Aorta (tissue), 4 donors: ENCODE measurements around the gene BMAL1. TPM values are rescaled to one million over a fixed set of nuclear protein-coding genes. Genes with fewer than 3 reads are reported as not detected.

Source experiments
- polyA plus RNA-seq, 2 donors: library from polyadenylated mRNA; stranded (reverse); fragments of 200-250 nt; gene quantifications; one replicate each; pipeline ENCODE4 v1.2.3, GENCODE V29; 2013
- total RNA-seq, 2 donors: library from RNA; stranded (reverse); fragmentation: NEBNext Ultra II Directional; extraction: Animal tissue kit (Norgen Biotek cat#: 25700); gene quantifications; one replicate each; pipeline ENCODE4 v1.2.1, GENCODE V29; 2021
- donor health status: healthy with polysubstance abuse.
- donor health status: Bipolar disorder and iron deficiency.
- donor health status: DM: no; HTN: no; CAD: no.
- donor health status: DM: yes; HTN: yes; CAD: no.

The BMAL1 gene
- total and polyA plus RNA-seq, 4 donors = 11.7 to 38.4 (median 30.3) TPM

Other genes with a start within 250 kb of the BMAL1 start
- gene BTBD10, start 185.4 kb downstream of the BMAL1 start, total RNA-seq = 10 to 100 TPM; 31.8 to 35.3 TPM
- gene BTBD10, start 185.4 kb downstream of the BMAL1 start, polyA plus RNA-seq = 10 to 100 TPM; 19.2 to 28.0 TPM
- not detected for gene PTH, start 218.2 kb downstream of the BMAL1 start, total RNA-seq
- not detected for gene PTH, start 218.2 kb downstream of the BMAL1 start, polyA plus RNA-seq